Measurements from ENCODE around the gene UFC1. TPM values are rescaled to one million over a fixed set of nuclear protein-coding genes. Genes with fewer than 3 reads are reported as not detected.

UFC1 gene
- total RNA-seq, 2 donors from 2014 or later = 152 to 154 TPM

DNA sequence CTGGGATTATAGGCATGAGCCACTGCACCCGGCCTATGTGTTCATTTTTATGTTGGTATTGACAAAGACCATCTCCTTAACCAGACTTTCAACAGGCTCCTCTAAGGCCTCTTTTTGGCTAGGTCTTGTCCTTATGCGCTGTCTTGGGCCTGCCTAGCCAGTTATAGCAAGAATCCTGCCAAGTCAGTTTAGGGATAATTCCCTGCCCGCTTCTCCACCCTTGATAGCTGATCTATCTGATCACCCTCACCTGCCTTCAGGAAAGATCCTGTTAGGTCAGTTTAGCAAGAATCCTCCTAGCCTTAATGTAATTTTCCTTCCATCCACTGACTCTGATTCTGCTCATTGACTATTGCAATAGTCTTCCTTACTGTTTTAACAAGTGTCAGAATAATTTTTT lies 25.9 kb downstream of the UFC1 start:
- H3K4me1 Mint-ChIP-seq = peaks cover 63% of the 10 kb centered on the region
- H3K9me3 ChIP-seq (ENCODE audit: control insufficient read depth, low read length, poor library complexity, severe bottlenecking) = no peaks in the 10 kb centered on the region
- H3K27ac Mint-ChIP-seq = peak overlapping the region; percentile 59
- peaks cover 4% of the 10 kb centered on the region for H3K36me3 Mint-ChIP-seq (ENCODE audit: low read depth)
- no peaks in the 10 kb centered on the region for H3K27me3 Mint-ChIP-seq
- no peak for ATAC-seq
- DNase-seq = no peak
- peak overlapping the region; percentile 28 for H3K4me3 Mint-ChIP-seq

DNA sequence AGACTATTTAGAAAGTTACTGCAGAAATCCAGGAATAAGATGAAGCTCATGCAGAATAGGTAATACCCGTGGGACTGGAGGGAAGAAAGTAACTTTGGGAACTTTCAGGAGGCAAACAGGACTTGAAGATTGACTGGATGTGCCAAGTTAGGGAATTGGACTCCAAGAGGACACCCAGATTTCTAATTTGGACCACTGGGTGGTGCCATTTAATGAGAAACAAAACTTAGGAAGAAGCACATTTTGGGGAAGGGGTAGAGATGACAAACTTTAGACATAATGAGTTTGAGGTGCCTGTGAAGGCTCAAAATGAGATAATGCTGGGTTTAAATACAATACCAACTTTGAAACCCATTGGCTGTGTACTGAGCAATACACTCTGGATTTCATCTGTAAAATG lies 26.9 kb downstream of the UFC1 start:
- Mint-ChIP-seq H3K4me1 (peaks cover 66% of the 10 kb centered on the region), H3K4me3 (peak overlapping the region; percentile 52), H3K27me3 (no peaks in the 10 kb centered on the region), H3K27ac (peak overlapping the region; percentile 59), H3K36me3 (ENCODE audit: low read depth) (peaks cover 3% of the 10 kb centered on the region)
- no peak for ATAC-seq
- DNase-seq = no peak
- no peaks in the 10 kb centered on the region for H3K9me3 ChIP-seq (ENCODE audit: control insufficient read depth, low read length, poor library complexity, severe bottlenecking)

DNA sequence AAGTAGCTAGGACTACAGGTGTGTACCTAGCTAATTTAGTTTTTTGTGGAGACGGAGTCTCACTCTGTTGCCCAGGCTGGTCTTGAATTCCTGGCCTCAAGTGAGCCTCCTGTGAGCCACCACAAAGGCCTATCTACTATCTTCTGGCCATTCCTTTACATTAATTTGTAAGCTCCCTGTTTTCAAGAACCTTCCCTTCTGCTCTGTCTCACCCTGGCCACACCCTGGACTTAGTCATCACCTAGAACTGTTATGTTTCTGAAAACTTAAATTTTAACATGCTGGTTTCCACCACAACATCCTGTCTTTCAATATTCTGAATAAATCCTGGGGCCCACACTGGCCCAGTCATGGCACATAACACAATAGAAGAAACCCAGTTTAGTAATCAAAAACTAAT lies 28.4 kb downstream of the UFC1 start:
- peaks cover 1% of the 10 kb centered on the region for H3K36me3 Mint-ChIP-seq (ENCODE audit: low read depth)
- no peaks in the 10 kb centered on the region for H3K9me3 ChIP-seq (ENCODE audit: control insufficient read depth, low read length, poor library complexity, severe bottlenecking)
- peaks cover 66% of the 10 kb centered on the region for H3K4me1 Mint-ChIP-seq
- peak overlapping the region; percentile 88 for H3K4me3 Mint-ChIP-seq
- ATAC-seq (peak; percentile 45), DNase-seq (no peak)
- H3K27me3 Mint-ChIP-seq = no peaks in the 10 kb centered on the region
- H3K27ac Mint-ChIP-seq = peak overlapping the region; percentile 95

DNA sequence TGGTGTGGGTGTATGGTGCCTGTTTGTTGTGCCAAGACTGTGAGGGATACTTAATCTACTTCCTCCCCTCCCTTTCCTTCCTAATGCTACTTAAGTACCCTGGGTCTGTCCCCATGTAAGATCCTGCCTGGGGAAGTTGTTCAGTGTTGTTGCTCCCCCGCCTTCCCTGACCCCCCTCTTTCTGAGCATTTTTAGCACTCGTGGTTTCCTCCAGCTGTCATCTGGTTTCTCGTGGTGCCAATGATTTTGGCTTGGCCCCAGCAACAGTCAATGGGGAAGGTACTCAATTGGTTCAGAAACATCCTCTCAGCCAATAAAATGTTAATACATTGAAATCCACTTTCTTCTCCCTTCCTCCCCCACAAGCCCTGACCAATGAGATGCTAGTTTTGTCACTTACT lies 31.5 kb downstream of the UFC1 start:
- Mint-ChIP-seq H3K36me3 (ENCODE audit: low read depth) (no peaks in the 10 kb centered on the region), H3K4me3 (peak overlapping the region; percentile 93), H3K4me1 (peaks cover 67% of the 10 kb centered on the region), H3K27ac (peak overlapping the region; percentile 95), H3K27me3 (no peaks in the 10 kb centered on the region)
- peak; percentile 87 for ATAC-seq
- peak; percentile 36 to 61 (median 59) for DNase-seq
- no peaks in the 10 kb centered on the region for H3K9me3 ChIP-seq (ENCODE audit: control insufficient read depth, low read length, poor library complexity, severe bottlenecking)

DNA sequence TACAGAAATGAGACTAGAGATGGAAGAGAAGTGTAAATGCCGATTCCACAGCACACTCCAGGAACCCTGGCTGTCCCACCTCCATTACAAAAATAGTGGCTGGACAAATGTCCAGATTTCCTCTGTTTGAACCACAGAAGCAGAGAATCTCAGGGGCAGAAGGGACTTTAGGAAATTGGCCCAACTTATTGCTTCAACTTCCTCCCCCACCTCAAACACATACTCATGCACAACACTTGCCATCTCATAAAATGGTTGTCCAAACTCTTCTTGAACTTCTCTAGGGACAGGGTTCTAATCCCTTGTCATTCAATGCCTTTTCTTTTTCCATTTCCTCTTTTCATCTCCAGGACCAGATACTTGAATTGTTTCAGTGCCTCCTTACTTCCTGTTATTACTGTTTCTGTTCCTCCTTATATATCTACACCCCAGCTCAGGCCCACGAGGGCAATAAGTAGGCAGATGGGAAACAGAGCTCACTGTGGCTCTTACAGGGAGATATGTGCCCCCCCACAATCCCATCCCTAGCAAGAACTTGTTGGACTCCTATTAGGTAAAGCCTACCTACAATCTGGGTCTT lies 32.0 kb downstream of the UFC1 start:
- DNase-seq = no peak
- peak overlapping the region; percentile 95 for H3K27ac Mint-ChIP-seq

DNA sequence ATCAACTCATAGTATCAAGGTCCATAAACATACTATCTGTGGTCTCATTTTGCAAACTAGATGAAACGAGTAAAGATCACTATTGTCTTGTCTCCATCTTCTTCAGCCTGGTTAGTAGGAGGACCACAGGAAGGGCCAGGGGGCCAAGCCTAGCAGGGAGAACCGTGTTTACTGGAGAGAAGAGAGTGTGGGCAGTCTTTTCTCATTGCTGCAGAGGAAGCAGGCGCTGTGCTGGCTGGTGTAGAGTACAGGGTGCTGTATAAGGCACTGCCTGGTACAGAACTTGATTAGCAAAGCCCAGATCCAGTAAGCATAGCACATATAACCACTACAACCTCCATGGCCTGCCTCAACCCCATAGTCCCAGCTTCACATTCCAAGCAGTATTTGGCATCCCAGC lies 33.5 kb downstream of the UFC1 start:
- Mint-ChIP-seq H3K36me3 (ENCODE audit: low read depth) (no peaks in the 10 kb centered on the region), H3K27ac (peak overlapping the region; percentile 95), H3K27me3 (no peaks in the 10 kb centered on the region), H3K4me1 (peaks cover 60% of the 10 kb centered on the region), H3K4me3 (peak overlapping the region; percentile 73)
- H3K9me3 ChIP-seq (ENCODE audit: control insufficient read depth, low read length, poor library complexity, severe bottlenecking) = no peaks in the 10 kb centered on the region
- no peak for DNase-seq
- ATAC-seq = no peak

More for the DNA sequence above, 32.0 kb downstream of the UFC1 start:
- H3K4me3 Mint-ChIP-seq = peak overlapping the region; percentile 93
- H3K4me1 Mint-ChIP-seq = peaks cover 65% of the 10 kb centered on the region
- H3K36me3 Mint-ChIP-seq (ENCODE audit: low read depth) = no peaks in the 10 kb centered on the region
- peak; percentile 7 for ATAC-seq
- no peaks in the 10 kb centered on the region for H3K9me3 ChIP-seq (ENCODE audit: control insufficient read depth, low read length, poor library complexity, severe bottlenecking)
- H3K27me3 Mint-ChIP-seq = no peaks in the 10 kb centered on the region

DNA sequence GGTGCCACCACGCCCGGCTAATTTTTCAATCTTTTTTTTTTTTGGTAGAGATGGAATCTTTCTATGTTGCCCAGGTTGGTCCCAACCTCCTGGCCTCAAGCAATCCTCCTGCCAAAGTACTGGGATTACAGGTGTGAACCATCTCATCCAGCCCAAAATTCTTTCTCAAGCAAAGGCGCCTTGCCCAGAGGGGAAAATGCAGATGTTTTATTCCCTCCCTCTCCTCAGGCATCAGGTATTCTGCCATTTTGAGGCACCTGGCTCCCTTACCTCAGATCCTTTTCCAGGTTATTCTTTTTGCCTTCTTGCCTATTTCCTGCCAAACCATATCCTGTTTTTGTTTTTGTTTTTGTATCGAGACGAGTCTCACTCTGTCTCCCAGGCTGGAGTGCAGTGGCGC lies 34.6 kb downstream of the UFC1 start:
- no peak for DNase-seq

DNA sequence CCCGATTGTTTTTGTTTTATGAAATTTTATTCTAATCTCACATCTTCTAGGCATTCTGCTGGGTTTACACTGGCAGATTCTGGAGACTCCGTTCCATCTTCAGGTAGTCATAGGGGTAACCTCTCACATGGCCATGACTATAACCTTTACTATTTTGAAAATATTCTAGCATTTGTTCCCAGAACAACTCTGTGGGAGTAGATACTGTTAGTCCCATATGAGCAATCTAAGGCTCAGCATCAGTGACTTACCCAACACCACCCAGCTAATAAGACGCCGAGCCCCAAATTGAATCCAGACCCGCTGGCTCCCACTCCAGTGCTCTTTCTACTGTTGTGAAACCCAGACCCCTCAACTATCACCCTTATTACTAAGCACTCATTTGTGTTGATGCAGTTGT lies 35.3 kb downstream of the UFC1 start:
- H3K4me1 Mint-ChIP-seq = peaks cover 51% of the 10 kb centered on the region
- no peaks in the 10 kb centered on the region for H3K27me3 Mint-ChIP-seq
- H3K4me3 Mint-ChIP-seq = no peak overlapping the region
- H3K9me3 ChIP-seq (ENCODE audit: control insufficient read depth, low read length, poor library complexity, severe bottlenecking) = no peaks in the 10 kb centered on the region
- ATAC-seq = no peak
- peak overlapping the region; percentile 72 for H3K27ac Mint-ChIP-seq
- no peaks in the 10 kb centered on the region for H3K36me3 Mint-ChIP-seq (ENCODE audit: low read depth)
- DNase-seq = no peak

More for the DNA sequence above, 34.6 kb downstream of the UFC1 start:
- H3K4me3 Mint-ChIP-seq = peak overlapping the region; percentile 28
- ATAC-seq = no peak
- H3K36me3 Mint-ChIP-seq (ENCODE audit: low read depth) = no peaks in the 10 kb centered on the region
- H3K4me1 Mint-ChIP-seq = peaks cover 56% of the 10 kb centered on the region
- no peaks in the 10 kb centered on the region for H3K9me3 ChIP-seq (ENCODE audit: control insufficient read depth, low read length, poor library complexity, severe bottlenecking)
- no peak overlapping the region for H3K27ac Mint-ChIP-seq
- no peaks in the 10 kb centered on the region for H3K27me3 Mint-ChIP-seq

DNA sequence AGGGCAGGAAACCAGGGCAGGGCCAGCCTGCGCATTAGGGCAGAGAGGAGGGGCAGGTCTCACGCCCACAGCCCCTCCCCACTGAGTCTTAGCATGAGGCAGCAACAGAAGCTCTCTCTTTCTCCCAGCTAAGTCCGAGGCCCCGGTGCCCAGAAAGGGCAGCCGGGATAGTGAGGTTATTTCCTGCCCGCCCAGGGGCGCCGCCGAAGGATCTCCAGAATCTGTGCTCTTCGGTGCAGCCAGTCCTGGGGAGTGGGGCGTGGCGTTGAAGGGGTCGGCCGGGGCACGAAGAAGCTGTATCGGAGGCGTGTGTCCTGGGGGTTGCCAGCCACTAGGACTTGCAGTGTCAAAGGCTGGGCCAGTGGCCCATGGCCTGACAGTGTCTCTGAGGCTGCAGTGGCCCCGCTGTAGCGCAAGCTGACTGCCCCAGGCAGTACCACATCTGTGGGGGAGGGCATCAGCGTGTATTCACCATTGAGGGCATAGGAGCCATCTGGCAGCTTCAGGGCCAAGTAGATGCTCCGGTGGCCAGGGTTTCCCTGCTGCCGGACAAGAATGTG lies 37.3 kb downstream of the UFC1 start:
- ATAC-seq = no peak
- no peaks in the 10 kb centered on the region for H3K27me3 Mint-ChIP-seq
- peak overlapping the region; percentile 84 for H3K27ac Mint-ChIP-seq
- no peaks in the 10 kb centered on the region for H3K36me3 Mint-ChIP-seq (ENCODE audit: low read depth)
- peaks cover 33% of the 10 kb centered on the region for H3K4me1 Mint-ChIP-seq
- H3K9me3 ChIP-seq (ENCODE audit: control insufficient read depth, low read length, poor library complexity, severe bottlenecking) = no peaks in the 10 kb centered on the region
- no peak overlapping the region for H3K4me3 Mint-ChIP-seq
- no peak for DNase-seq

DNA sequence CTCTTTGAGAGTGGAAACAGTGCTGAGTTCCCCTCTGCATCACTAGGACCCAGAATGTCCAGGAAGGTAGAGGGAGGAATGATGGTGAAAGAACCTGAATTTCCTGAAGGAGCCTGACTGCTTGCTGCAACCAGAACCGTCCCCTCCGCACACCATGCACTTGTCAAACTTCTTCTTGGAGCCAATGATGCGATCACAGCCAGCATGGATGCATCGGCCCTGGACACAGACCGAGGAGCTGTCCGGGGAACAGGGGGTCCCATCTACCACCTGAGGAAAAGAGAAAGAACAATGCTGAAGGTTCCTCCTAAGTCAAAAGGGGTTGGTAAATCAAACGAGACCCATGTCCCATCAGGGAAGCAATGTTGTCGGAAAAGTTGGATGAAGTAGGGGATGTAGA lies 38.2 kb downstream of the UFC1 start:
- peaks cover 24% of the 10 kb centered on the region for H3K4me1 Mint-ChIP-seq
- peak overlapping the region; percentile 57 for H3K27ac Mint-ChIP-seq
- no peaks in the 10 kb centered on the region for H3K27me3 Mint-ChIP-seq
- H3K9me3 ChIP-seq (ENCODE audit: control insufficient read depth, low read length, poor library complexity, severe bottlenecking) = no peaks in the 10 kb centered on the region
- DNase-seq (no peak), ATAC-seq (no peak)
- no peaks in the 10 kb centered on the region for H3K36me3 Mint-ChIP-seq (ENCODE audit: low read depth)
- no peak overlapping the region for H3K4me3 Mint-ChIP-seq

DNA sequence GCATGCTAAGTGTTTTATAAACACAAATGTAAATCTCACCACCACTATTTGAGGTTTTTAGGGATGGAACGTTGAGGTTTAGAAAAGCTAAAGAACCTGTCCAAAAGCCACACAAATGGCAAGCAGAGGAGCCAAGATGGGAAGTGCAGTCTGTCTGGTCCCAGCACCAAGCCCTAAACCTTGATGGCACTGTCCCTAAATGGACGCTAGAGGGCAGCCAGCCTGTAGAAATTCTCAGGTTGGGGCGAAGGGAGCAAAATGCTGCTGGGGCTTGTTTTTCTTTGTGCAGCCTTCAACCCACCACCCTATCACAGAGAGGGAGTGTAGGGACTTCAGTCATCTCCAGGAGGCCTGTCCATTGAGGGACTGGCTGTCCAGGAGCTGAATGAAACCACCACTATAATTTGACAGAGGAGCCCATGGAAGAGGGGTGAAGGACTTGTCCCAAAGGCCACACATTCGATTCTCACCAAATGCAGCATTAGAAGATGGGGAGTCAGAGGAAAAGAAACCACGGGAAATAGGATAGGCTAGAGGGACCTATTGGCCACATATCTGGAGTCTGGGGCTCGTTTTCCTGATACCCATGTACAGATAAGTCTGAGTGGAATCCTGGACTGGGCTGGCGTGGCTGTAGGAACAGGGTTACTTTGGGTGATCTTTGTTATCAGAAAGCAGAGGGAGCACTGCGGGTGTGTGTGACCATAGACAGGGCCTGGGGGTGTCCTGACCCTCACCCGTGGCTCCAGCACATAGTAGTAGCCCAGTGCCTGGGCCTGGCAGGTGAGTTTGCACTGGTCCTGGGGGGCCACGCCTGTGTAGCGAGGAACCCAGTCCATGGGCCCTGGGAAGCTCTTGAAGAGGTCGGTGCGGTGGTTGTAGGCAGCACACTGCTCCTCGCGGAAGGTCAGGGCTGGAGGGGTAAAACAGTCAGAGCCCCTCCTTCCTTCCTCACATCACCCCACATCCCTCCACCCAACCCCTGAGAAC lies 39.0 kb downstream of the UFC1 start:
- Mint-ChIP-seq H3K27ac (peak overlapping the region; percentile 57), H3K27me3 (no peaks in the 10 kb centered on the region), H3K36me3 (ENCODE audit: low read depth) (no peaks in the 10 kb centered on the region), H3K4me1 (peaks cover 16% of the 10 kb centered on the region), H3K4me3 (peak overlapping the region; percentile 49)
- peak in 2 of 3 donors; percentile 32 to 51 for DNase-seq
- peak; percentile 96 for ATAC-seq
- H3K9me3 ChIP-seq (ENCODE audit: control insufficient read depth, low read length, poor library complexity, severe bottlenecking) = no peaks in the 10 kb centered on the region

DNA sequence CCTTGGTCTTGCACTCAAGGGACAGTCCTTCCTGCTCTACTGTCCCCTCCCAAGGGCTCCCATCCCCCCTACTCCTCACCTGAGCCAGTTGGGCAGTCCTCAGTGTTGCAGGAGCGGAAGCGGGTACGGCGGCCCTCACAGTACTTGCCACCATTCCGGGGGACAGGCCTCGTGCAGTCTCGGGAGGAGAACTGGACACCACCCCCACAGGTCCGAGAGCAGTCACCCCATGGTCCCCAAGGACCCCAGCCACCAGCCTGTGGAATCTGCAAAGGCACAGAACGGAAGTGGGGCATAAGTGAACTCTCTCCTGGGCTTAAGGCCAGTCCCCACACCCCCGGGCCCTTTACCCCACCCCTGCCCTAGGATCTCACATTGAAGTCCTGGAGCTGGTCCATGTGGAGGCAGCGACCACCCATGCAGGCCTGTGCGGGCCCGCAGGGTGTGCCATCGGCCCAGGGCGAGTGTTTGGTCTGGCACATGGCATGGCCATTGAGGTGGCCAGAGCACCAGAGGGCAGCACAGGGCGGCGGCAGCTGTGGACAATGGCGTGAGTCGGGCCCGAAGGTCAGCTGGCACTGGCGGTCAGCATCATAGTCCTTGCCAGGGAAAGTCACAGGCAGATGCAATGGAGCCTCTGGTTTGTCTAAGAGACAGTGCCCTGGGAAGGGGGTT lies 39.9 kb downstream of the UFC1 start:
- H3K4me3 Mint-ChIP-seq = no peak overlapping the region
- H3K27me3 Mint-ChIP-seq = no peaks in the 10 kb centered on the region
- no peak overlapping the region for H3K27ac Mint-ChIP-seq
- peaks cover 11% of the 10 kb centered on the region for H3K4me1 Mint-ChIP-seq
- no peak for ATAC-seq
- H3K36me3 Mint-ChIP-seq (ENCODE audit: low read depth) = no peaks in the 10 kb centered on the region
- no peaks in the 10 kb centered on the region for H3K9me3 ChIP-seq (ENCODE audit: control insufficient read depth, low read length, poor library complexity, severe bottlenecking)
- DNase-seq = no peak

DNA sequence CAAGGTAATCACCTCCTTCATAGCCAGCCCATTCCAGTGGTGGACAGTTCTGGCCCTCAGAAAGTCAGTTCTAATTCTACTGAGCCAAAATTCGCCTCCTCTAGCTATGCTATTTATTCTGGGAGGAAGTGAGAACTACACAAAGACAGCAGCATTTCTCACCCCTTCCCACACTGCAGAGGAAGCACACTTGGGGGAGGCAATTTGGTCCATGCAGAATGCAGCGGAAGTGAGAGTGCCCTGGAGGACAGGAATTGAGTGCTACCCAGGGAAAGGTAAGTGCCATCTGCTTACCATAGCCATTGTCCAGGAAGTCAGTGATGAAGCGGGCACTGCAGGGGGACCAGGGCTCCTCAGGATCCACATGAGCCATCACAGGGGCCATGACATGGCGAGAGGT lies 41.4 kb downstream of the UFC1 start:
- no peak overlapping the region for H3K27ac Mint-ChIP-seq
- no peak for DNase-seq
- ATAC-seq = no peak
- H3K36me3 Mint-ChIP-seq (ENCODE audit: low read depth) = no peaks in the 10 kb centered on the region
- peaks cover 15% of the 10 kb centered on the region for H3K4me1 Mint-ChIP-seq
- H3K9me3 ChIP-seq (ENCODE audit: control insufficient read depth, low read length, poor library complexity, severe bottlenecking) = no peaks in the 10 kb centered on the region
- no peak overlapping the region for H3K4me3 Mint-ChIP-seq
- no peaks in the 10 kb centered on the region for H3K27me3 Mint-ChIP-seq

Data from T-helper 17 cell (primary cell).